HepG2 (cell line): ENCODE data around the gene SAMD14. TPM values are rescaled to one million over a fixed set of nuclear protein-coding genes. Genes with fewer than 3 reads are reported as not detected.

Source experiments
- DMAP1 ChIP-seq: IDR thresholded peaks from 2 replicates; pipeline ENCODE4 v1.6.1; 2016
- ERF ChIP-seq: IDR thresholded peaks from 2 replicates; pipeline ENCODE4 v1.6.1; 2018; ENCODE audit warnings: missing biosample characterization, missing genetic modification reagents
- HOXA5 ChIP-seq: sonication (generic); formaldehyde crosslinking; IDR thresholded peaks from 2 replicates; pipeline ENCODE4 v1.4.0; 2020; ENCODE audit warnings: missing genetic modification reagents
- KLF15 ChIP-seq: sonication (generic); formaldehyde crosslinking; IDR thresholded peaks from 2 replicates; pipeline ENCODE4 v1.8.1; 2023; ENCODE audit warnings: borderline replicate concordance, mild to moderate bottlenecking, inconsistent platforms, missing genetic modification reagents, mixed read lengths
- MED8 ChIP-seq: sonication (generic); formaldehyde crosslinking; IDR thresholded peaks from 2 replicates; pipeline ENCODE4 v1.8.1; 2023; ENCODE audit warnings: mild to moderate bottlenecking, missing genetic modification reagents; ENCODE audit not compliant: insufficient replicate concordance
- MXD3 ChIP-seq: IDR thresholded peaks from 2 replicates; pipeline ENCODE4 v1.6.1; 2016; ENCODE audit warnings: mild to moderate bottlenecking, missing biosample characterization, missing genetic modification reagents
- PATZ1 ChIP-seq: sonication (generic); formaldehyde crosslinking; IDR thresholded peaks from 2 replicates; pipeline ENCODE4 v1.4.0; 2020; ENCODE audit warnings: missing genetic modification reagents
- RXRB ChIP-seq: IDR thresholded peaks from 2 replicates; pipeline ENCODE4 v1.6.1; 2016; ENCODE audit warnings: borderline replicate concordance, missing genetic modification reagents, missing compliant biosample characterization
- ZC3H13 ChIP-seq: sonication (generic); formaldehyde crosslinking; IDR thresholded peaks from 2 replicates; pipeline ENCODE4 v1.8.1; 2023; ENCODE audit warnings: mild to moderate bottlenecking, missing genetic modification reagents, moderate library complexity
- ZNF281 ChIP-seq: sonication (generic); formaldehyde crosslinking; IDR thresholded peaks from 2 replicates; pipeline ENCODE4 v1.4.0; 2020; ENCODE audit warnings: missing genetic modification reagents, borderline replicate concordance
- ZNF768 ChIP-seq: sonication (generic); formaldehyde crosslinking; IDR thresholded peaks from 2 replicates; pipeline ENCODE4 v1.4.0; 2020; ENCODE audit warnings: missing genetic modification reagents
- ZSCAN31 ChIP-seq: sonication (generic); formaldehyde crosslinking; IDR thresholded peaks from 2 replicates; pipeline ENCODE4 v1.5.0; 2020; ENCODE audit warnings: low read depth, mild to moderate bottlenecking, missing genetic modification reagents
- polyA plus RNA-seq, 8 experiments: library from polyadenylated mRNA; depleted of rRNA in 3 of 8; stranded (reverse) in 7 of 8; unstranded in 1 of 8; fragments of >200 nt; fragmentation: Illumina TruSeq in 4 of 8; extraction: Trizol in 4 of 8; gene quantifications; 2 replicates each; pipeline versions ENCODE4 v1.2.1 to v1.2.3, GENCODE V29; 2011 to 2016; ENCODE audit warnings: low read depth in 4 of 8, missing spikeins in 1 of 8, mixed read lengths in 1 of 8; ENCODE audit not compliant: insufficient read depth in 1 of 8
- total RNA-seq, 5 experiments: library from RNA; depleted of rRNA; stranded (reverse); fragments of >200 nt; fragmentation: Illumina TruSeq; extraction: Trizol; gene quantifications; 2 replicates each; pipeline ENCODE4 v1.2.3, GENCODE V29; 2016; ENCODE audit warnings: low read depth in 1 of 5
- TF ChIP-seq, protein P1 (sequence below): sonication (generic); formaldehyde crosslinking; IDR thresholded peaks from 2 replicates; pipeline ENCODE4 v1.5.1; 2020; ENCODE audit warnings: mild to moderate bottlenecking, missing genetic modification reagents, borderline replicate concordance
- TF ChIP-seq, protein P2 (sequence below), 2 experiments: sonication (generic) in 1 of 2; formaldehyde crosslinking in 1 of 2; IDR thresholded peaks; 2 replicates each; pipeline versions ENCODE4 v1.4.0 to v1.6.1; 2018 to 2020; ENCODE audit warnings: missing genetic modification reagents in 2 of 2, borderline replicate concordance in 1 of 2, low read depth in 1 of 2, mild to moderate bottlenecking in 1 of 2, missing biosample characterization in 1 of 2

The SAMD14 gene
- total and polyA plus RNA-seq, 2 of the 13 experiments (the other 11 are each of a cell fraction or from before 2014, with no cell fraction given): 0.07 to 0.22 TPM

GRCh38 chr17:50151041-50151936 lies 21.3 kb upstream of the SAMD14 start (continued):
- TF ChIP-seq, protein P1, sequence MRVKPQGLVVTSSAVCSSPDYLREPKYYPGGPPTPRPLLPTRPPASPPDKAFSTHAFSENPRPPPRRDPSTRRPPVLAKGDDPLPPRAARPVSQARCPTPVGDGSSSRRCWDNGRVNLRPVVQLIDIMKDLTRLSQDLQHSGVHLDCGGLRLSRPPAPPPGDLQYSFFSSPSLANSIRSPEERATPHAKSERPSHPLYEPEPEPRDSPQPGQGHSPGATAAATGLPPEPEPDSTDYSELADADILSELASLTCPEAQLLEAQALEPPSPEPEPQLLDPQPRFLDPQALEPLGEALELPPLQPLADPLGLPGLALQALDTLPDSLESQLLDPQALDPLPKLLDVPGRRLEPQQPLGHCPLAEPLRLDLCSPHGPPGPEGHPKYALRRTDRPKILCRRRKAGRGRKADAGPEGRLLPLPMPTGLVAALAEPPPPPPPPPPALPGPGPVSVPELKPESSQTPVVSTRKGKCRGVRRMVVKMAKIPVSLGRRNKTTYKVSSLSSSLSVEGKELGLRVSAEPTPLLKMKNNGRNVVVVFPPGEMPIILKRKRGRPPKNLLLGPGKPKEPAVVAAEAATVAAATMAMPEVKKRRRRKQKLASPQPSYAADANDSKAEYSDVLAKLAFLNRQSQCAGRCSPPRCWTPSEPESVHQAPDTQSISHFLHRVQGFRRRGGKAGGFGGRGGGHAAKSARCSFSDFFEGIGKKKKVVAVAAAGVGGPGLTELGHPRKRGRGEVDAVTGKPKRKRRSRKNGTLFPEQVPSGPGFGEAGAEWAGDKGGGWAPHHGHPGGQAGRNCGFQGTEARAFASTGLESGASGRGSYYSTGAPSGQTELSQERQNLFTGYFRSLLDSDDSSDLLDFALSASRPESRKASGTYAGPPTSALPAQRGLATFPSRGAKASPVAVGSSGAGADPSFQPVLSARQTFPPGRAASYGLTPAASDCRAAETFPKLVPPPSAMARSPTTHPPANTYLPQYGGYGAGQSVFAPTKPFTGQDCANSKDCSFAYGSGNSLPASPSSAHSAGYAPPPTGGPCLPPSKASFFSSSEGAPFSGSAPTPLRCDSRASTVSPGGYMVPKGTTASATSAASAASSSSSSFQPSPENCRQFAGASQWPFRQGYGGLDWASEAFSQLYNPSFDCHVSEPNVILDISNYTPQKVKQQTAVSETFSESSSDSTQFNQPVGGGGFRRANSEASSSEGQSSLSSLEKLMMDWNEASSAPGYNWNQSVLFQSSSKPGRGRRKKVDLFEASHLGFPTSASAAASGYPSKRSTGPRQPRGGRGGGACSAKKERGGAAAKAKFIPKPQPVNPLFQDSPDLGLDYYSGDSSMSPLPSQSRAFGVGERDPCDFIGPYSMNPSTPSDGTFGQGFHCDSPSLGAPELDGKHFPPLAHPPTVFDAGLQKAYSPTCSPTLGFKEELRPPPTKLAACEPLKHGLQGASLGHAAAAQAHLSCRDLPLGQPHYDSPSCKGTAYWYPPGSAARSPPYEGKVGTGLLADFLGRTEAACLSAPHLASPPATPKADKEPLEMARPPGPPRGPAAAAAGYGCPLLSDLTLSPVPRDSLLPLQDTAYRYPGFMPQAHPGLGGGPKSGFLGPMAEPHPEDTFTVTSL (CRISPR knock-in tag): no peak
- TF ChIP-seq ZC3H13 (CRISPR knock-in tag) (peak; percentile 22; the same call in 1 of the 2 replicates), ZNF281 (peak; percentile 69; the same call in 1 of the 2 replicates), MXD3 (CRISPR knock-in tag) (peak; percentile 73; the same call in 1 of the 2 replicates), MED8 (CRISPR knock-in tag) (peak; percentile 32), PATZ1 (CRISPR knock-in tag) (peak; percentile 83), ZSCAN31 (CRISPR knock-in tag) (no peak), DMAP1 (CRISPR knock-in tag) (peak; percentile 55; the same call in 1 of the 2 replicates), ERF (peak; percentile 42; the same call in 1 of the 2 replicates), HOXA5 (CRISPR knock-in tag) (peak; percentile 67; the same call in 1 of the 2 replicates), KLF15 (CRISPR knock-in tag) (peak; percentile 54; the same call in 1 of the 2 replicates), RXRB (CRISPR knock-in tag) (0 out of 2 replicates have a peak, but pooled peaks have one; percentile 22), ZNF768 (peak; percentile 57; the same call in 1 of the 2 replicates)
- TF ChIP-seq, protein P2, sequence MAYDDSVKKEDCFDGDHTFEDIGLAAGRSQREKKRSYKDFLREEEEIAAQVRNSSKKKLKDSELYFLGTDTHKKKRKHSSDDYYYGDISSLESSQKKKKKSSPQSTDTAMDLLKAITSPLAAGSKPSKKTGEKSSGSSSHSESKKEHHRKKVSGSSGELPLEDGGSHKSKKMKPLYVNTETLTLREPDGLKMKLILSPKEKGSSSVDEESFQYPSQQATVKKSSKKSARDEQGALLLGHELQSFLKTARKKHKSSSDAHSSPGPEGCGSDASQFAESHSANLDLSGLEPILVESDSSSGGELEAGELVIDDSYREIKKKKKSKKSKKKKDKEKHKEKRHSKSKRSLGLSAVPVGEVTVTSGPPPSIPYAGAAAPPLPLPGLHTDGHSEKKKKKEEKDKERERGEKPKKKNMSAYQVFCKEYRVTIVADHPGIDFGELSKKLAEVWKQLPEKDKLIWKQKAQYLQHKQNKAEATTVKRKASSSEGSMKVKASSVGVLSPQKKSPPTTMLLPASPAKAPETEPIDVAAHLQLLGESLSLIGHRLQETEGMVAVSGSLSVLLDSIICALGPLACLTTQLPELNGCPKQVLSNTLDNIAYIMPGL (CRISPR knock-in tag; IDR thresholded peaks at IDR 0.05; ENCODE audit: borderline replicate concordance in 1 of 2, low read depth in 1 of 2): peak; percentile 40 to 57; a peak in 2 of 4 replicates
